GM19452 (cell line): ENCODE data around the gene TLK1.

ENCODE experiments used
- ATAC-seq: cut with Tn5 transposase; IDR thresholded peaks from one replicate; pipeline ENCODE4 v1.9.1; 2021; ENCODE audit not compliant: unreplicated experiment

Gene TLK1

DNA sequence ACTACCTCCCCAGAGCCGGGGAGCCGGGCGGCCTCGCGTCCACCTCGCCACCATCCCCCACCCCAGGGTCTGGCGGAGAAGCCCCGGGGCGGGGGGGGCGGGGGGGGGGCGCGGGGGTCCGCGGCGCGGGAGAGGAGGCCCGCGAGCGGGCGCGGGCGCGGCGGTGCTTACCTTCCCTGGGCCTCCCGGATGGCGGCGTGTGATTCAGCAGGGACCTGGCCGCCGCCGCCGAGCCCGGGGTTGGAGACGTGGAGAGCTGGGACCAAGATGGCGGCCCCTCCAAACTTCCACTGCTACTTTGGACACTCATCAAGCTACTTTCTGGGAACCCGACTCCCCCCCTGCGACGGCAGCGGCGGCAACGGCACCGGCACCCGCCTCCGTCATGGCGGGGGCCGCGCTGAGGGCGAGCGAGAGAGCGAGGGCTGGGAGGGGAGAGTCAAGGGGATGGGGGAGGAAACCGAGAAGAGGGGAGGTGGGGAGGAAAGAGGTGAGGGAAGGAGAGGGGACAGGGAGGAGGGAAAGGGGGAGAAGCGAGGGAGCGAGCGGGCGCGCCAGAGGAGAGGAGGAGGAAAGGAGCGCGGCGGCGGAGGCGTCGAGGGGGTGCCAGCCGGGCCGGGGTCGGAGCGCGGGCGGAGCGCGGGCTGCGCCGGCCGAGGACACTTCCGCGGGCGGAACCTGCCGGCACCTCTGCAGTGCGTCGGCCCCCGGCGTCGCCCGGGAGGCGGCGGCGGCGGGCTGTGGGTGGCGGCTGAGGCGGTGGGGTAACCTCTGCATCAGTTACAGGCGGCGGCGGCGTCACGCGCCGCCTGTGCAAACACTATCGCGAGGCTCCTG lies at the start of gene TLK1:
Gene TLK1 (minus strand): TSS at position 775 of the 837 bp plus-strand sequence. CDS start 465 bp downstream, at position 310.
- ATAC-seq, result peak; percentile 48

DNA sequence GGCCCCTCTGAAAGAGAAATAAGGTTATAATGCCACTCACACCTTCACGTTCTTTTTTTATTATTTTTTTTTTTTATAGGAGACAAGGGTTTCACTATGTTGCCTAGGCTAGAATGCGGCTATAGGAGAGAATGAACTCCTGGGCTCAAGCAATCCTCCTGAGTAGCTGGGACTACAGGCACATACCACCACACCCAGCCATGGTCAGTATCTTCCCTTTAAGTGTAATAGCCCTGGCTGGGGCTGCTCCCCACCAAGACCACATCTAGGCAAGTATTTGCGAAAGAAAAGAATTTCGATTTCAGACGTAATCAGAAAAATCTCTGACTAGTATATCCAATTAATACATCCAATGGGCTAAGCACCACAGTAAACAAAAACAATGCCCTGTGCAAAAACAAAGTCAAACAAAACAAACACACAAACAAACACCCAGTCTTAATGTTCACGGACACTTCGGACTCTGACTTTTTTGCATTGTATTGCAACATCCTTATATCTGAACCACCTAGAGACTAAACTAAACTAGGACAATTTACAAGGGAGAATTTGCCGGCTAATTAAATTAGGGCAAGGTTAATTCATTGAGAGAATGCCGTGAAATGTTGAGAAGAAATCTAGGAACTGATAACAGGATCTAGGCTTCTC lies 49.6 kb upstream of the TLK1 start:
- no peak for ATAC-seq

DNA sequence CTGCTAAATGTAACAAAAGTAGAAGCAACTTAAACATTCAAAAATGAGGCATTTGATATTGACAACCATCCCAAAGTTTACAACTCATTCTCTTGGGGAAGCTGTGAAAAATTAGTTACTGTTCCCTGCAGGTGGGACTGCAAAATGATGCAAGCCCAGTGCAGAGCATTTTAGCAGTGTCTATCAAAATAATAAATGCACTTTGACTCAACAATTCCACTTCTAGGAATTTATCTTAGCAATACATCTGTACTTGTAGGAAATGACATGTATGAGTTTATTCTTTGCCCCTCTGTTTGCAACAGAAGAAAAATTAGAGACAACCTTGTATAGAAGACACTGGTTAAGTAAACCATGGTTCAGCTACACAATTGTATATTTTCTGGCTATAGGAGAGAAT lies 48.0 kb upstream of the TLK1 start:
- no peak for ATAC-seq

DNA sequence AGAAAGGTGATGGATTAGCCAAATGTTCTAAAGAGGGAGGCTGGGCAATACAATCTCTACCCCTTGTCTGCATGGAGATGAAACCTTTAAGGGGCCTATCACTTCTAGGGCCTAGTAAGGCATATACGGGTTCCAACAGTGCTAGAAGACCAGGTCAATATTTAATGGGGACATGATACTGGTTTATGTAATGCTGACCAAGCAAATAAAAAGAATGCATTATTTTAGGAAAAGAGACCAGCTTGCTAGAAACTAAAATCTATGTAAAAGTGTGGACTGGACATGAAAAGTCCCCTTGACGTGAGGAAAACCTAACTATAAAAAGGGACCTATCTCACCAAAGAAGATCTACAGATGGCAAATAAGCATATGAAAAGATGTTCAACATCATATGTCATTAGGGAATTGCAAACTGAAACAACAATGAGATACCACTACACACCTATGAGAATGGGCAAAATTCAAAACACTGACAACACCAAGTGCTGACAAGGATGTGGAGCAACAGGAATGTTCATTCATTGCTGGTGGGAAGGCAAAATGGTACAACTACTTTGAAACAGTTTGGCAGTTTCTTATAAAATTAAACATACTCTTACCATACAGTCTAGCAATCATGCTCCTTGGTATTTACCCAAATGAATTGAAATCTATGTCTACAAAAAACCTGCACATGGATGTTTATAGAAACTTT lies 45.9 kb upstream of the TLK1 start:
- ATAC-seq, result no peak

GRCh38 chr2:171205551-171205950 lies 44.9 kb upstream of the TLK1 start:
- ATAC-seq, result no peak

- ATAC-seq, result no peak
These were observed 41.1 kb upstream of the TLK1 start for GRCh38 chr2:171201767-171202166.

DNA sequence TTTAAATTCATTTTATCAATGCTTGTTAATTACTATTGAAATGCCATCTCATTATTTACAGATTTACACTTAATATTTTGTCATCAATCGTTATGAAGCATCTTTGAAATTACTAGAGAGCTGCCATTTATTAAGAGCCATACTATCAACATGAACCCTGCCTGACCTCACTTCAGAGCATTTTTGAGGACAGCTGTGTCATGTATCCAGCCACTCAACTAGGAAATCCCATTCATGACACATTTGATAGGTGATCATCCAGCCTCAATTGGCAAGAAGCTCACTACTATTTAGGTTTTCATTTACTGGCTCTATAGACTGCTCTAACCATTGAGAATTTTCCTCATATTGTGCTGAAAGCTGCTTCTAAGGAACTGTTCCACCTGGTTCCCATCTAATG lies 40.6 kb upstream of the TLK1 start:
- no peak for ATAC-seq

- no peak for ATAC-seq
These were observed 39.8 kb upstream of the TLK1 start for GRCh38 chr2:171200469-171200868.

DNA sequence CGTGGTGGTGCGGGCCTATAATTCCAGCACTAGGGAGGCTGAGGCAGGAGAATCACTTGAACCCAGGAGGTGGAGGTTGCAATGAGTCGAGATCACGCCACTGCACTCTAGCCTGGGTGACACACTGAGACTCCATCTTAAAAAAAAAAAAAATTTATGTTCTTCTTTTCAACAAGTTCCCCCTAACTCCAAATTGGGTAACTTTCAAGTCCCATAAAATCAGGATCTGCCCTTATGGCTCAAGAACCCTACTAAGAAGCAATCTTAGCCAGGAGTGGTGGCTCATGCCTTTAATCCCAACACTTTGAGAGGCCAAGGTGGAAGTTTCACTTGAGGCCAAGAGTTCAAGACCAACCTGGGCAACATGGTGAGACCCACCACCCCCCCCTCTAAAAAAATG lies 30.3 kb upstream of the TLK1 start:
- ATAC-seq, result no peak

GRCh38 chr2:171187819-171188218 lies 27.1 kb upstream of the TLK1 start:
- no peak for ATAC-seq

- ATAC-seq, result no peak
These were observed 26.5 kb upstream of the TLK1 start for GRCh38 chr2:171187177-171187576.

- no peak for ATAC-seq
These were observed 25.2 kb upstream of the TLK1 start for GRCh38 chr2:171185941-171186340.

DNA sequence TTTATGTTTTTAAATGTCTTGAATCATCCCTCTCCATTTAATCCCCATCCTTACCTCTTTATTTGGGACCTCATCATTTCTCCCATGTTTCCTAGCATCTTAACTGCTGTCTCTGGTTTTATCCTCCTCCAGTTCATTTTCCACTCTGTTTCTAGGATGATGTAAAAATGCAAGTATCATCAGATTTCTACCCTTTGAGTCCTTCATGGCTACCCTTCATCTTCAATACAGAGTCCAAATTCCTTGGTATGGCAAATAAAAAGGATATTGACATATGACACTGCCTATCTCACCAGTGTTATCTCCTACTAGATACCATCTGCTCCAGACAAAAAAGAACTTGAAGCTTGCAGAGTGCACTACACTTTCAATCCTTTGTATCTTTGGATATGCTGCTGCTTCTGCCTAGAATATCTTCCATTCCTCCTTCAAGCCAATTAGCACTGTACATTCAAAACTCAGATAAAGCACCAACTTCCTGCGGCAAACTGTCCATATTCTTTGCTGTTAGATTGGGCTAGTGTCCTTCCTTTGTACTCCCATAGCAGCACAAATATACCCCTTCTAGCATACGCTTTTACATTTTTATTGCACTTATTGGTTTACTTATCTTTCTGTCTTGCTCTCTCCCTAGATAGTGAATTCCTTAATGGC lies 24.6 kb upstream of the TLK1 start:
- ATAC-seq, result no peak

DNA sequence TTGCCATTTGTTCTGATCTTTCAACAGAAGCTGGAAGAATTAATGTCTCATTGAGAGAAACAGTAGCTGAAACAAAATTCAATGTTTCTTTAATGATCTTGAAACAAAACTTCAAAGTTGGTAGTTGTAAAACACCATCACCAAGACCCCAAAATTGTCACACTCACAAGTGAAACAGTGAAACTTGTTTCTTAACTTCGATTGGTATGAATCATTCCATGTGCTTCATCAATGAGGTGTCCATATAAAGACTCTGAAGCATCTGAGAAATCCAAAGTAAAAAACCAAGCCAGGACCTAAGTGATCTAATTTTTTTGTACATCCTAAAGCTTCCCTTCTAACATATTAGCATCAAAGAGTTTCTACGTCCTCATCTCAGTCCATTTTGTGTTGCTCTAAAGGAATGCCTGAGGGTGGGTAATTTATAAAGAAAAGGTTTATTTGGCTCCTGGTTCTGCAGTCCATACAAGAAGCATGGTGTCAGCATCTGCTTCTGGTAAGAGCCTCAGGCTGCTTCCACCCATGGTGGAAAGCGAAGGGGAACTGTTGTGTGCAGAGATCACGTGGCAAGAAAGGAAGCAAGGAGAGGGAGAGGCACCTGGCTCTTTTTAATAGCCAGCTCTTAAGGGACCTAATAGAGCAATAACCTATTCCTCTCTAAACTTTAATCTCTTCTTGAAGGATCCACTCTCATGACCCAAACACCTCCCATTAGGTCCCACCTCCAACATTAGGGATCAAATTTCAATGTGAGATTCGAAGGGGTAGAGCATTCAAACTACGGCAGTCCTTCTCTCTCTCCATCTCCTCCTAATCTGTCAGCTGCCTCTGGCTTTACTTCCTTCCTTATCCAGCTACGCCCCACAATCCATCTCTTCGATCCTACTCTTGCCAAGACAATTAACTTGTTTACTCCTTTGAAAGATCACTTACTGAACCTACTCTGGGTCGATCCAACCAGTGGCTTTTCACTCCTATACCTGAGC lies 20.7 kb upstream of the TLK1 start:
- no peak for ATAC-seq

- no peak for ATAC-seq
These were observed 19.7 kb upstream of the TLK1 start for GRCh38 chr2:171180229-171180930.

DNA sequence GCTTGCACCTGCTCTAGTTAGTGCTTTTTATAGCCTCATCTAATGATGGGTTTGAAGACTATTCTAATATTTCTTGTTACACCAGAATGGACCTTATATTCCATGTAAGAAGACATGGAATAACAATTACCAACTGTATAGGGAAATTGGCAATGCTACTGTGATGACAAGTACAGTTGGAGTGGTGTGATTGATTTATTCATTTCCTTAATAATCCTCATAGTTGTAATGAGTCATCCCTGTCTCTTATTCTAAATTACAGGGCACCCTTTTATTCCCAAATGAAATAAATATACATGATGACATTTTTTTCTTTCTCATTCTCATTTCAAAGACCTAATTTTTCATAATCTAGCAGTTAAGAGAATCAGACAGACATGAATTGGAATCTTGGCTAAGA lies 18.3 kb upstream of the TLK1 start:
- no peak for ATAC-seq

DNA sequence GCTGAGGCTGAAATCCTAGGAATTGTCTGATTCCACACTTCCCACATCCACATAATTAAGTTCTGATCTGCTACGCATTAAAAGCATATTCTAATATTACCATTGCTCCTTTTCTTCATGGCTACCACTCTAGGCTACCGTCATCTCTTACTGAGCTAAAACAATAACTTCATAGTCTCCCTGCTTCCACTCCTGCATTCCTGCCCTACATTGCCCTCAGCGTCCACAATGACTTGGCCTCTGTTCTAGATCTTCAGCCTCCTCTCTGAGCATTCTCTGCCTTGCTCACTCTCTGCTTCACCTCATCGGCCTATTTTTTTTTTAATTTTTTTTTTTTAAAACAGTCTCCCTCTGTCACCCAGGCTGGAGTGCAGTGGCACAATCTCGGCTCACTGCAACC lies 15.8 kb upstream of the TLK1 start:
- ATAC-seq, result no peak

GRCh38 chr2:171174075-171174474 lies 13.4 kb upstream of the TLK1 start:
- no peak for ATAC-seq

DNA sequence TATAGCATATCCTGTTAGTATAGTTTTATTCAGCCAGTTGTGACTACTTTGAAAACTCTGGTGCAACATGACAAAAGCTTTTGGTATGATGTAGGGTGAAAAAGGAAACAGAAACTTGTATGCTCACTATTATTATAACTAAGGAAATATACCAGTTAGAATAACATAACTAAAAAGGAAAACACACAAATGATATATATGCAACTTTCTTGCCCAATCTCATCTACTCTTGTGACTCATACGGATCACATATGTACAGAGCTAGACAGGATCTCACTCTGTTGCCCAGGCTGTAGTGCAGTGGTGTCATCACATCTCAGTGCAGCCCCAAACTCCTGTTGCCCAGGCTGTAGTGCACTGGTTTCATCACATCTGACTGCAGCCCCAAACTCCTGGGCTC lies 12.4 kb upstream of the TLK1 start:
- no peak for ATAC-seq

DNA sequence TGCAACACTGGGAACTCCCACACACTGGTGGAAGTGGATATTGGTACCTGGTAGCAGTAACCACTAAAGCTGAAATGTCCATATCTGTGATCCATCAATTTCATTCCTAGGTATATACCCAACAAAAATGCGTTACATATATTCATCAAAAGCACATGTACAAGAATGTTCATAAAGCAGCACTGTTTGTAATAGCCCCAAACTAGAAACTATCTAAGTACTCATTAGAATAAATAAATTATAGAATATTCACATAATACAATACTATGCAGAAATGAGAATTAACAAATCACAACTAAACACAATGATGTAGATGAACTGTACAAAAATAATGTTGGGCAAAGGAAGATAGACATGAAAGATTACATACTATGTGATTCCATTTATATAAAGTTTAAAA lies 11.1 kb upstream of the TLK1 start:
- no peak for ATAC-seq
